ENCODE measurements around the gene TAF15.

Gene TAF15

DNA sequence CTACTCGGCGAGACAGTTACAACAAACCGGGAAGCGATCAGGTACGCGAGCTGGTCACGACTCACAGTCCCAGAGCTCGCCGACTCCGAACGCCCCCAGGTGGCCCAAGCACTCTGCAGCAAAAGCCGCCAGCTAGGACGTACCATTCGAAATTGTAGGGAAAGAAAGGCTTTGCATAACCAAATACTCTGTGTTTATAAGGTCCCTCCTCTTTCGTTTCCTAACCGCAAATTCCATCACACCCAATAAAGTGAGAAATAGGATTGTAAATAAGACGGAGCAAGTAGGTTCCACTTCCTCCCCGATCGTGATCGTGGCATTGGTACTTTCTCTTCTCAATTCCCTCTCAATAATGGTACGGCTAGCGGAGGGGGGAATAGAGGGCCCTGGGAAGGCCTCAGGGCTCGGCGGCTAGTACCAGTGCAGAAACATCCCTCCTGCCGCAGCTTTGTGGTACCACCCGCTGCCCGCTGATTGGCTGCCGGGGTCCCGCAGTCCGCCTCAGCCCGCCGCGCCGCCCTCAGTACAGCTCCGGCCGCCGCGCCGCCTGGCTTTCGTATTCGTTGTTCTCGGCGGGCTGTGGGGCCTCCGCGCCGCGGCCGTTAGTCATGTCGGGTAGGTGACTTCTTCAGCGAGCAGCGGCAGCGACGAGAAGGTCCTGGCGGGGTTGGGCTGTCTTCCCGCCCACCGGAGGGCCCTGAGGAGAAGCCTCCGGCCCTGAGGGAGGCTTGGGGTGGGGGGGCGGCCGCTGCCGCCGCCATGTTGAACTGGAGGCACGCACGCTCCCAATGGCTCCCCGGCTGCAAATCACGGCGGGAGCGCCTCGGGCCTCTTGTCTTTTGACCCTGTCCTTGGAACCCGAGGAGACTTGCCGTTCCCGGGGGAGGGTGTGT lies at the start of gene TAF15:
TSS of gene TAF15 (plus strand) at position 523 of the 893 bp plus-strand sequence. CDS start at position 609, 86 bp downstream.
- peak; percentile 98 for DNase-seq

DNA sequence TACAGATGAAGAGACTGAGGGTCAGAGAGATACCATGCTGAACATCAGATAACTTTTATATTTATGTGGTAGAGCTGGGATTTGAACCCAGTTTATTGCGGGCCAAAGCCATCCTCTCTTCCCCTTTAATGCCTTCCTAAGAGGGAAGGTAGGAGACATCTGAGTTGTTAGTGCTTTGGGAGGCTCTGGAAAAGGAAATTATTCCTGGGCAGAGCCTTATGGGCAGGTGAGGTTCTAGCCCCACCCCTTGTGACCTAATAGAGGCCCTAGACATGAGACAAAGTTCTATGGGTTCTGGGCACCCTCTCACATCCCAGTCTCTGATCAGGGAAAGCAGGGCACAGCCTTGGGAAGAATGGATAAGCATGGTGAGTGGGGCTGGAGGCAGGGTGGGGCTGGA lies 48.7 kb upstream of the TAF15 start, which contains the start of gene C17orf50:
TSS of gene C17orf50 (plus strand) at position 301 of the 400 bp plus-strand sequence. CDS start at position 356, 55 bp downstream.
- DNase-seq: no peak

DNA sequence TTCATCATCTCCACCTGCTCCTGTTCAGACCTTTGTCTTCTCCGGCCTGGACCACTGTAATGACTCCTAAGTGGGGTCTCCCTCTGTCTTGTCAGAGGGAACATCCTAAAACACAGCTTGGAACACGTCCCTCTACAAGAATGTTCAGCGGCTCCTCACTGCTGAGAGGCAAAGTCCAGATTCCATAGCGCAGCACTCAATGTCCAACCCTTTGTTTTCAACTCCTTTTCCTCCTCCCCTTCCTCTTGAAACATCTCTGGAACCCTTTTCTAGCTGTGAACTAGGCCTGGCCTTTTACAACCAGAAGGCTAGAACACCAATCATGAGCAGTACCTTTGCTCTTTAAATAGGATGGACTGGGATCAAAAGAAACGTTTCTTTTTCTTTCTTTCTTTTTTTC lies 47.7 kb upstream of the TAF15 start:
- DNase-seq: no peak

DNA sequence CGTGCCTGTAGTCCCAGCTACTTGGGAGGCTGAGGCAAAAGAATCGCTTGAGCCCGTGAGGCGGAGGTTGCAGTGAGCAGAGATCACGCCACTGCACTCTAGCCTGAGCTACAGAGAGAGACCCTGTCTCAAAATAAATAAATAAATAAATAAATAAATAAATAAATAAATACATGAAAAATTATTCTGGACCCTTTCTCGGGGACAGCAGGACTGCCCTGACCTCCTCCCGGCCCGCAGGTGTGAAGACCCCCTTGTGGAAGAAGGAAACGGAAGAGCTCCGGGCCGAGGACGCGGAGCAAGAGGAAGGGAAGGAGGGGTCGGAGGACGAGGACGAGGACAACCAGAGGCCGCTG lies 45.5 kb upstream of the TAF15 start:
- no peak for DNase-seq

DNA sequence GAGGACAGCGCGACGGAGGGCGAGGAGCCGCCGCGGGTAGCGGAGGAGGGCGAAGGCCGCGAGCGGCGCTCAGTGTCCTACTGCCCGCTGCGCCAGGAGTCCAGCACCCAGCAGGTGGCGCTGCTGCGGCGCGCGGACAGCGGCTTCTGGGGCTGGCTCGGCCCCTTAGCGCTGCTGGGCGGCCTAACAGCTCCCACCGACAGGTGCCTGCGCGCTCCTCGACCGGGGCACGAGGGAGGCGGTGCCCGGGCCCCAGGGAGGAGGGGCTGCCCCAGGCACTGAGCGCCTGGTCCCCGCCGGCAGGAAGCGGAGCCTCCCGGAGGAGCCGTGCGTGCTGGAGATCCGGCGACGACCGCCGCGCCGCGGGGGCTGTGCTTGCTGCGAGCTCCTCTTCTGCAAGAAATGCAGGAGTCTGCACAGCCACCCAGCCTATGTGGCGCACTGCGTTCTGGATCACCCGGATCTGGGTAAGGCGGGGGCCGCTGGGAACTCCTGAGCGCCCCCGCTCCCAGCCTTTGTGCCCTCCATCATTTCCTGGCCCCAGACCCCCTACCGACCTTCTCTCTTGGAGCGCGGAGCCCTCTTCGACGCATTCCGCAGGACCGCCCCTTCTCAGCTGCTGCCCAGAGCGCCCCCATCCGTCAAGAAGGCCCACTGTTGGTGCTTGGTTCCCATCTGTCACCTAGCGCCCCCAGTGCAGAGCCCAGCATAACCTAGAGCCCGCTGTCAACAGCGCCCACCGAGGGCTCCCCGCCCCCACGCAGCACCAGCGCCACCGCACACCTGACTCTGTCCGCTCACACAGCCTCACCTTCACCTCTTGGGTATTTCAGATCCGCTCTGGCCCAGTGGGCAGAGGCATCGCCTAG lies 44.9 kb upstream of the TAF15 start:
- DNase-seq: peak; percentile 90

DNA sequence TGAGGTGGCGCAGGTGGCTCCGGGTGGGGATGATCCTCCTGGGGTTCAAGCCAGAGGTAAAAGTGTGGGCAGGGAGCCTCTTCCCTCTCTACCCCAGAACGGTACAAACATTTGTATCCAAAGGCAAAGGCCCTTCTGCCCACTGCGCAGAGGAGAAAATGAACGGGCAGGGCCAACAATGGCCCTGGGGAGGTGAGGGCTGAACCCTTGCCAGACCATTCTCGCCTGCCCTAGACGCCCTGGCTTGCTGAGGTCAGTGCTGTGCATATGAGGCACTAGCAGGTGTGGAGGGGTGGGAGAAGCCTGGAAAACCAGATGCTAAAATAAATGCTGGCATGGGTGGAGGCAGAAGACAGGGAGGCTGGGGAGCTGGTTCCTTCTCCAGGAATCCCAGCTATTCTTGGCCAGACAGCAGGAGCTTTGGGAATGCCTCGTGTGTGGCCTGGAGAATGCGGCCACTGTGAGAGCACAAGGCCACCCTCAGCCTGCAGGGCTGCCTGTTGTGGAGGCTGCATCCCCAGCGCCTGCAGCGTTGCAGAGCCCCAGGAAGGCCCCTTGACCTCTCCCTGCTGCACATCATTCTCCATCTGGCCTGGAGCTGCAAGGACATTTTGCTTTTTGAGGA lies 44.1 kb upstream of the TAF15 start:
- DNase-seq: no peak

DNA sequence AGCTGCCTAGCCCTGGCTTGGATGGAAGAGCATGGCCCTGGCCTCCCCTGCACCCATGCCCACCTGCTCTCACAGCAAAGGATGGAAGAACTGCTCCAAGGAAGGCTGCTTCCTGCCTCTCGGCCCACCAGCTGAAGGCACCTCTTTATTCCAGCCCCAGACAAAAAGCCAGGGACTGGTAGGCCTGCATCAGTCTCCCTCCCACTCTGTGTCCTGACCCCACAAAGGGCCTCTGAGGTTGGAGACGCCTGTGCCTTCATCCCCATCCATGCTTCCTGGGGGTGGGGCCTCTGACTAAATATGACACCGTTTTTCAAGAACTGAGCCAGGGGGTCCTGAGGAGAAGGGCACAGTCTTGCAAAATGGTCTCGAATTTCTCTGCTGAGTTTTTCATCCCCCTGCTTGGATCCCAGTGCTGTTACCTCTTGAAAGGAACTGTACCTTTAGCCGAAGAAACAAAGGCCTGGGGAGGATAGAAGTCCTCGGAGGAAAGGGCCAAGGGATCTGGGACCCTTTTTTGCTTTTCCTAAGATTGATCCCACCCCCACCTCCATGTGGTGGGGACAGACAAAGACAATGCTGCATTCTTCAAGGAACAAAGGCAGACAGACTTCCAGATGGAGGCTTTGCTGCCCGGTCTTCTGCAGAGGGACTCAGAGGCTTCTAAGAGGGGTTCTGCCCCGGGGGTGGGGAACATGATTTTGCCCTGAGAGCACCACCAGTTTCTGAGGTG lies 43.4 kb upstream of the TAF15 start:
- DNase-seq: no peak

DNA sequence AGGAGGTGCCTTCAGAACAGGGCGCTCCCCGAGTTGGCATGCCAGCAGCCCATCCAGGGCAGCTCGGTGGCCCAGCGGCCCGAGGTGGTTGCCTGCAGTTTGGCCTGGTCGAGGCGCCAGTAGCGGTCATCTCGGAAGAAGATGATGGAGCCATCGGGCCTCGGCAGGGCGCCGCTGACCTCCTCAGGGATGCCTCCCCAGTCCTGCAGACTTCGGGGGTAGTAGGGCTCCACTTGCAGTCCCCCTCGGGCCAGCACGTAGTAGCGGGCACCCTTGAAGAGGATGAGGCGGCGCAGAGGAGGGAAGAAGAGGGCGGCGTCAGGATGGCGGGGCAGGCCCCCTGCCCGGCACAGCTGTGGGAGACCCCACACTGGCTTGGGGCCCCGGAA lies 42.8 kb upstream of the TAF15 start:
- no peak for DNase-seq

DNA sequence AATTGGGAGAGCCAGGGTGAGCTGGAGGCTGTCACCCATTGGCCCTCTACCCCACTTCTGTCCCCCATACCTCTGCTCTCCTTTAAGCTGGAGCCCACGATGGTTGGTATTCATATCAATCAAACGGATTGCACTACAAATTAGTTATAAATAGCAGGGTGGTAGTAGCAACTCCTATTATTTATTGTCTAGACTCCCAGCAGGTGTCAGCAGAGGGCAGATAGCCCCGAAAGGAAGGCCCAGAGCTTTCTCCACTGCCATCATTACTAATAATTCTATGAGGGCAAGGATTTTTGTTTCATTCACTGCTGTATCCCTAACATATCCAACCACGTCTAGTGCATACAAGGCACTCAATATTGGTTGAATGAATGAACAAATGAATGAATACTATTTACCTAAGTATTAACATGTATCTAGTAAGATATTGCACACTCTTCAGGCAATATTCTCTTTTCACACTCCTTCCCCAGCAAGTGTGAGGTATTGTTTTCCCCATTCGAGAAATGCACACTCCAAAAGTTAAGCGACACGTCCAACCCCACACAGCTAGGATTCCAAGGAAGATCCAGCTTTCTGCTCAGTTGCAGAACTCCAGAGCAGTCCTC lies 42.3 kb upstream of the TAF15 start:
- no peak for DNase-seq

DNA sequence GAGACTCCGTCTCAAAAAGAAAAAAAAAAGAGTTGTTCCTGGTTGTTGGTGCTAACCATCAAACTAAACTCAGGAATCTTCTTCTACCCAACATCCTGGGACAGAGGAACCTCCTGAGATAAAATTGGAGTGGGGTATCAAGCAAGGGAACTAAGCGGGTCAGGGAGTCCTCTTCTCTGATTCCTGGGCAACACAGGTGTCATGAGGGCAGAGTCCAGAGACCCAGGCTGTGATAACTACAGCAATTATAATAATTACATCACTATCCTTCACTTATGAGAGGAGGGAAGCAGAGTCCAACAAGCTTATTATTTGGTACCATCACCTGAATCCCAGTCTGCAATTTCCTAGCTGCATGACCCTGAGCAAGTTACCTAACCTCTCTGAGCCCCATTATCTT lies 40.5 kb upstream of the TAF15 start:
- DNase-seq: no peak

DNA sequence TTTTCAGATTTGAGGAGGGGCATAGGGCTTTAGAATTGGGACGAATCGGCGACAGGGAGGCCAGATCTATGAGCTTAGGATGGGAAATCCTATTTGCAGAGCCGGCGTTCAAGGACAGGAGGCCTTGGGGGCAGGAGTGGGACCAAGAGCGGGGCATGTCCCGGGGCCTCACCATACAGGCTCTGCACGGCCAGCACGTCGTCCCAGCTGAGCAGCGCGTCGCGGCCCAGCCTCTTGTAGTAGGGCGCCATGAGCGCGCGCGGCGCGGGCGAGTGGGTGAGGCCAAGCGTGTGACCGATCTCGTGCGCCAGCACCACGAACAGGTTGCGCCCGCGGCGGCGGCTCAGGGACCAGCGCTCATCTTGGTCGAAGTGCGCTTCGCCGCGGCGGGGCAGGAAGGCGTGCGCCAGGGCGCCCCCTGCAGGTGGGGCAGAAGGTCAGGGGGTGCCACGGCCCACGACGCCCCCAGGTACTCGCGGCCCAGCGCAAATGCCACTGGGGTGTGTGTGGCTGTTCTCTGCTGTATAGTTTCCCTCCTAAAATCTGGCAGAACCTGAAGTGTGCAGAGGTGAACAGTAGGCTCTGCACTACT lies 39.3 kb upstream of the TAF15 start:
- no peak for DNase-seq

DNA sequence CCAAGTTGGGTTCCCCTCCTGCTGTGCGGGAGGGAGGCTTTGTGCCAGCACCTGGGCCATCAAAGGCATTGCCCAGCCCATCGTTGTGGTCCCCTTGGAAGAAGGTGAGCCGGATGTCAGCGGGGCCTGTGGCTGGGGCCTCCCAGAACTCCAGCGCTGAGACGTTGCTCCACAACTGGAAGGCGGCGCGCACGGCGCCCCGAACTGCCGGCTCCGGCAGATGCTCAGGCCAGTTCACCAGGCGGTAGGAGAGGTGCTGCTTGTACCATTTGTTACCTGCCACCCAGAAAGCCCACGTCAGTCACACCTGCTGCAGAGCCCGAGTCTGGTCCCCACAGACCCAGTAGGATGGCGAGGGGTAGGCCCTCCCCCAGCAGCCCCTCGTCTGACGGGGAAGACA lies 36.2 kb upstream of the TAF15 start:
- no peak for DNase-seq

DNA sequence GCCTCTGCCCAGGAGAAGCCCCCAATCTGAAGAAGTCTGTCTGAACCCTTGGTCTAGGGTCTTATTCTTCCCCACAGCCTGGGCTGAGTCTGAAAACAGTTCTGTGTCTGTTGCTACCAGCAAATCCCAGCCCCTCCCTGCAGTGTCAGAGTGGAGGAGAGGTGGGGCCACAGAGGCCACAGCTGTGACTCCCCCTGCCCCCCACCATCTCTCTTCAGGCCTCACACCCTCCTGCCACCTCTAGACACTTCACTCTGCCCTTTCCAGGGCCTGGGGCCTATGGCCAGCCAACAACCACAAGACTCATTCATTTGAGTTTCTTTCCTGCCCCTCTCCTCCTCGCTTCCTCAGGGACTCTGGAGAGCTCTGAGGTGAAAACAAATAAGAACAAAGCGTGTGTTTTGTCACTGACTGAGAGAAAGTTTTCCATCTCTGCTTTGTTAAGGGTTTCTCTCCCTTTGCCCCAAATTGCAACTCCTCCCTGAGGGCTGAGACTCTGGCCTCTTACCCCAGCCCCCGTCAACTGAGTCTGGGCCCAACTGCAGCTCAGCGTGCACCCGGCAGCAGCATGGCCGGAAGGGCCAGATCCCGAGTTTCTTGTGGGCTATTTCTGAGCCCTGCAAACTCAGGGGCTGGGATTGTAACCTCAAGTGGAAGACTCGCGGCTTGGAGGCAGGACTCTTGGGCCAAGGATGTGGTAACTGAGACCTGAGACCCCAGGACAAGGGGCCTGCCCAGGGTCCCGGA lies 35.4 kb upstream of the TAF15 start:
- no peak for DNase-seq

DNA sequence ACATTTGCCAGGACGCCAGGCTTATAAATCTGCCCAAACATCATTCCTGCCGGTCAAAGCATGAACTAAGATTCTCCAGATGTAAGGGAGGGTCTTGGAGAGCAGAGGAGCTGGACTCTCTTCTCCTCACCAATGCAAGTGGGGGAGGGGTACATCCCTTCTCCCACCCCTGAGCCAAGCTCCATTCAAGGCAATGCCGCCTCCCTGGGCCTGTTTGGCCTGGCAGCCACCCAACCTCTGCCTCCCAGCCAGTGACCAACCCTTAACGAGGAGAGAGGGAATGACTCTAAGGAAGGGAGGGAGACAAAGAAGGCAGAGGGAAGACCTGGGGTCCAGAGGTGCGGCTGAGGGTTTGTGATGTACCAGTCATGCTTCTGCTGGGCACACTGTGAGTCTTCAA lies 34.8 kb upstream of the TAF15 start:
- no peak for DNase-seq

DNA sequence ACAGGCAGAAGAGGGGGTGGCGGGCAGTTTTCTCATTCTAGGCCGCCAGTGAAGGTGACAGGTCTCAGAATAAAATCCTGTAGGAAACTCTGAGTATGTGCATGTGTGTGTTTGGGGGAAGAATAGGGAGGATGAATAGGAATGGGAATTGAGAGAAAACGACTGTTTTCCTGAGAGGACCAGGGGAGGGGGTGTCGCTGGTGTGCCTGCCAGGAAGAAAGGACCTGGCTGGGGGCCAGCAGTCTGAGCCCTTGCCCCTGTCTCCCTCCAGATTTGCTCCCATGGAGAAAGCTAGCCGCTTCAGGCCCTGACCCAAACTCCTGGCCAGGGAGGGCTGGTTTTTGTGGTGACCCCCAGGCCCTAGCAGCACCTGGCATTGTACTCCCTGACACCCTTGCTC lies 34.2 kb upstream of the TAF15 start:
- no peak for DNase-seq

DNA sequence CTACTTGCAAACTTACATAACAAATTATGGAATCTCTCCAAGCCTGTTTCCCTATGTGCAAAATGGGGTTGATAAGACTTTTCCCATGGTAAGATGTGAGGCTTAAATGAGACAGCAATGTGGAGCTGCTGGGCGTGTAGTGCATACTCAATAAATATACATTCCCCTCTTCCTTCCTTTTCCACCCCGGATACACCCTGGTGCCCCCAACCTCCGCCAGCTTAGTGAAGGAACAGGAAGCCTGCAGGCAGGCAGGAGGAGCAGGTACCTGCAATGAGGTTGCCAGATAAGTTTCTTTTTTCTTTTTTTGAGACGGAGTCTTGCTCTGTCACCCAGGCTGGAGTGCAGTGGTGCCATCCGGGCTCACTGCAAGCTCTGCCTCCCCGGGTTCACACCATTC lies 33.7 kb upstream of the TAF15 start:
- DNase-seq: no peak

DNA sequence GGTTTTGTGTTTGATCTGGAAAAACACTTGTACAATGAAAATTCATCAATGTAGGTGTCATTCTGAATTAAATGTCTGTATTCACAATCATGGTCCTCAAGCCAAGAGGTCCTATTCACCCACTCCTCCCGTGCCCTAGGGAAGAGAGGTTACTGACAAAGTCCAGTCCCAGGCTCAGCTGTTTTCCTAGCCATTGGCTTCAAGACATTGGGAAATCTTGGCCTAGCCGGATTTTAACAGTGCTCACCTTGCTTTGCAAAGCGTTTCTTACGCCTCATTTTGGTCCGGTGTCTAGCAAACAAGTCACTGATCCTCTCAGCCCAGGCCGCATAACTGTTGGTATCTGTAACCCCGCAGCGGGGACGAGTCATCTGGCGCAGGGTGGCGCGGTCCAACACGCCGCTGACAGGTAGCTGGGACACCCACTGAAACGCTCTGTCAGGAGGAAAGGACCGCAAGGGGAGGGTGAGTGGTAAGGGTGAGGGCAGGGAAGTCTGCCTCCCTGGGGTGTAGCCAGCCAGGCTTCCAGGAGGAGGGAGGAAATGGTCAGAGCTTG lies 30.6 kb upstream of the TAF15 start:
- DNase-seq: no peak

DNA sequence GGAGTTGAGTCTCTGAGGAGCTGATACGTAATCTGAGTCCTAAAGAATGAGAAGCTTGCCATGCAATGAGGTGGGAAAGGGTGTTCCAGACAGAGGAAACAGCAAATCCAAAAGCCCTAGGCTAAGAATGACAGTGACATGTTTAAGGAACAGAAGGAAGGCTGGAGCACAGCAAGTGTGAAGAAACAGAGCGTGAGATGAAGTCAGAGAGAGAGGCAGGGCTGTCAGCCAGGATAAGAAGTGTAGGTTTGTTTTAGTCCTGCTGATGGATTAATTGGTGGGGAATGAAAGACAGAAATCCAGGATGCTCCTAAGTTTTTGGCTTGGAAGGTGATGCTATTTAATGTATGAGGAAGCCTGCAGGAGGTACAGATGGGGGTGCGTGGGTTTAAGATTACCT lies 28.3 kb upstream of the TAF15 start:
- DNase-seq: no peak

DNA sequence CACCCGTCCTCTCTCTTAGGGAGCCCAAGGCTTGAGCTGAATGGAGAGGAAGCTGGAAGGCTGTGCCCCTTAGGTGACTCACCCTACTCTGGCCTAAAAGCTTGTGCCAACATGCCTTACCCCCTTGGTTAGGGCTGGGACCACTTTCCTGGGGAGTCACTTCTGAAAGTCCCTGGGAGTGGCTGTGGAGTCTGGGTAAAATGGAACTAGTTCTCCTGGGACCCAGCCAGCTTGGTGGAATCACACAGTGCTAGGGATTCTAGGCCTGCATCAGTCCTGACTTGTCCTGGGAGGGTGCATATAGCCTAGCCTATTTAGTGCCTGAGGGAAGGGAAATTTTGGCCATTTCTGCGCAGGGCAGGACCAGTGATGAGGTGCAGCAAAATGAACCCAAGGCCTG lies 24.4 kb upstream of the TAF15 start:
- DNase-seq: no peak

DNA sequence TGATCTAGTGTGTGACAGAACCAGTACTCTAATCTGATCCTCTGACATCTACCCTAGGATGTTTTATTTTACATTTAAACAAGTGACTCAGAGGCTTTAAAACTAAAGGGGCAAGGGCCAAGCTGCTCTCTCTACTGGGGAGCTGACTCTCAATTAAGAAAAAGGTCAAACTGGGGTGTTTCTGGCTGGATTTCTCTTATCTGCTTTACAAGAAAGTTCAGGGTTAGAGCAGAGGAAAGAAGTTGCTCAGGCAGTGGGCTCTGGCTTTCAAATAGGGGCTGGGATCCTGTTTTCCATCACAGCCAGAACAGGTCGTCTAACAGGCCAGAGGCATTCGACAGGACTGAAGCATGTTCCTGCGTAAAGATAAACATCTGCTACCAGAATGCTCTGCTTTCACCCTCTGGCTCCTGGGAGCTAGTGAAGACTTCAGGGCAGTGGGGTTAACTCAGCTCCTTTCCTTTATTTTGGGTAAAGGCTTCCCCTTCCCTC lies 22.3 kb upstream of the TAF15 start:
- no peak for DNase-seq
